WTC11 (cell line): ENCODE data around the gene BRAF. TPM values are rescaled to one million over a fixed set of nuclear protein-coding genes. Genes with fewer than 3 reads are reported as not detected.

Experiments
- ATAC-seq: fragments of 200-7000 bp; cut with Tn5 transposase; 2 replicates; pipeline ENCODE4 v1.10.0; 2021; ENCODE audit warnings: mild to moderate bottlenecking, moderate library complexity
- CTCF ChIA-PET: fragments of 300-600 bp; sonication (Branson Sonifier 250); formaldehyde crosslinking; loops from one replicate; lab custom pipeline; 2021; ENCODE audit warnings: antibody characterized with exemption; lab: Charles Lee
- POLR2A ChIA-PET: fragments of 350-600 bp; sonication (Branson Sonifier 250); formaldehyde crosslinking; loops from one replicate; lab custom pipeline; 2021; ENCODE audit warnings: antibody characterized with exemption; lab: Charles Lee
- DNase-seq: peaks from one replicate; pipeline ENCODE4 v3.0.0; 2021; ENCODE audit warnings: low spot score
- H3K27ac Mint-ChIP-seq: 2 replicates; pipeline ENCODE4 v1.8.0; 2021; ENCODE audit warnings: mixed read lengths
- H3K27me3 Mint-ChIP-seq: 2 replicates; pipeline ENCODE4 v1.8.0; 2021; ENCODE audit warnings: low read depth, mild to moderate bottlenecking, moderate library complexity, mixed read lengths
- H3K36me3 Mint-ChIP-seq: 2 replicates; pipeline ENCODE4 v1.8.0; 2021; ENCODE audit warnings: mixed read lengths
- H3K4me1 Mint-ChIP-seq: 2 replicates; pipeline ENCODE4 v1.8.0; 2022; ENCODE audit warnings: mixed read lengths
- H3K4me3 Mint-ChIP-seq: 2 replicates; pipeline ENCODE4 v1.8.0; 2021; ENCODE audit warnings: mild to moderate bottlenecking, moderate library complexity, mixed read lengths
- H3K9me3 Mint-ChIP-seq: 2 replicates; pipeline ENCODE4 v1.8.0; 2021; ENCODE audit warnings: mixed read lengths
- CREM ChIP-seq: sonication (generic); formaldehyde crosslinking; IDR thresholded peaks from 2 replicates; pipeline ENCODE4 v1.8.1; 2022; ENCODE audit warnings: mild to moderate bottlenecking, missing genetic modification reagents, moderate library complexity
- GRHL2 ChIP-seq: fragments of 250-450 bp; sonication (Bioruptor Pico); IDR thresholded peaks from 2 replicates; pipeline ENCODE4 v1.8.0; 2022; ENCODE audit warnings: mild to moderate bottlenecking, moderate library complexity; ENCODE audit not compliant: insufficient replicate concordance, severe bottlenecking
- IRF2 ChIP-seq: sonication (generic); formaldehyde crosslinking; IDR thresholded peaks from 2 replicates; pipeline ENCODE4 v1.8.0; 2022; ENCODE audit warnings: low read depth, missing genetic modification reagents, borderline replicate concordance
- NFYB ChIP-seq: sonication (generic); formaldehyde crosslinking; conservative IDR thresholded peaks from 2 replicates; pipeline ENCODE4 v1.8.0; 2022; ENCODE audit warnings: low read depth, missing genetic modification reagents
- TCF7 ChIP-seq: sonication (generic); formaldehyde crosslinking; IDR thresholded peaks from 2 replicates; pipeline ENCODE4 v1.8.0; 2022; ENCODE audit warnings: mild to moderate bottlenecking, low read depth, missing genetic modification reagents, moderate library complexity
- TEAD1 ChIP-seq: sonication (generic); formaldehyde crosslinking; IDR thresholded peaks from 2 replicates; pipeline ENCODE4 v1.8.0; 2022; ENCODE audit warnings: mild to moderate bottlenecking, missing genetic modification reagents
- ZBTB21 ChIP-seq: sonication (generic); formaldehyde crosslinking; IDR thresholded peaks from 2 replicates; pipeline ENCODE4 v1.8.1; 2023; ENCODE audit warnings: mild to moderate bottlenecking, missing genetic modification reagents, borderline replicate concordance
- ZNF317 ChIP-seq: sonication (generic); formaldehyde crosslinking; IDR thresholded peaks from 2 replicates; pipeline ENCODE4 v1.8.1; 2023; ENCODE audit warnings: low read depth, mild to moderate bottlenecking, moderate library complexity, missing genetic modification reagents, borderline replicate concordance
- total RNA-seq: library from RNA; stranded (reverse); gene quantifications from 3 replicates; pipeline ENCODE4 v1.2.3, GENCODE V29; 2021
- TF ChIP-seq, protein P1 (sequence below): fragments of 250-450 bp; sonication (Bioruptor Pico); conservative IDR thresholded peaks from 2 replicates; pipeline ENCODE4 v1.9.0; 2021; ENCODE audit warnings: mild to moderate bottlenecking
- TF ChIP-seq, protein P2 (sequence below): sonication (generic); formaldehyde crosslinking; IDR thresholded peaks from 2 replicates; pipeline ENCODE4 v1.8.0; 2022; ENCODE audit warnings: mild to moderate bottlenecking, missing genetic modification reagents
- TF ChIP-seq, protein P3 (sequence below): sonication (generic); formaldehyde crosslinking; conservative IDR thresholded peaks from 2 replicates; pipeline ENCODE4 v1.8.1; 2023; ENCODE audit warnings: mild to moderate bottlenecking, low read depth, missing genetic modification reagents, moderate library complexity
- TF ChIP-seq, protein P4 (sequence below): sonication (generic); formaldehyde crosslinking; IDR thresholded peaks from 2 replicates; pipeline ENCODE4 v1.8.1; 2023; ENCODE audit warnings: mild to moderate bottlenecking, missing genetic modification reagents
- TF ChIP-seq, protein P5 (sequence below): sonication (generic); formaldehyde crosslinking; IDR thresholded peaks from 2 replicates; pipeline ENCODE4 v1.8.1; 2022; ENCODE audit warnings: low read depth, mild to moderate bottlenecking, moderate library complexity, missing genetic modification reagents, borderline replicate concordance
- TF ChIP-seq, protein P6 (sequence below): fragments of 250-450 bp; sonication (Bioruptor Pico); IDR thresholded peaks from 2 replicates; pipeline ENCODE4 v1.9.0; 2021; ENCODE audit warnings: mild to moderate bottlenecking, borderline replicate concordance
- TF ChIP-seq, protein P7 (sequence below): sonication (generic); formaldehyde crosslinking; conservative IDR thresholded peaks from 2 replicates; pipeline ENCODE4 v1.8.1; 2022; ENCODE audit warnings: mild to moderate bottlenecking, missing genetic modification reagents
- TF ChIP-seq, protein P8 (sequence below): sonication (generic); formaldehyde crosslinking; IDR thresholded peaks from 2 replicates; pipeline ENCODE4 v1.8.0; 2022; ENCODE audit warnings: mild to moderate bottlenecking, missing genetic modification reagents

Gene BRAF
- total RNA-seq, 1 experiment from 2014 or later = 29.2 TPM

DNA sequence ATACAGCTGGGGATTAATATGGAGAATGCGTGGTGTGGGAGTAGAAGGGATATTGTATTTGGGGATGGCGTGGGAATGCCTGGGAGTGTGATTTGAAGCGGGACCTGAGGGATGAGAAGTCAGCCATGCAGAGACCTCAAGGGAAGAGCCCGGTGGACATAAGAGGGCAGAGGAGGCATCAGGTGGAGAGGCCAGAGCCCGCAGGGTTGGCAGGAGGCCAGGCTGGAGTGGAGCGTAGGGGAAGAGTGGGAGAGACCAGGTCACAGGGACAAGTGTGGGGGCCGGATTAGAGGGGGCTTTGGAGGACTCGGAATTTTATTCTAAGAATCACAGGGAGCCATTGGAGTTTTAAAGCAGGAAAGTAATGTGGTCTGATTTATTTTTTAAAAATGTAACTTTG, 226.3 kb downstream of the BRAF start (continued):
- TF ChIP-seq, protein P1, sequence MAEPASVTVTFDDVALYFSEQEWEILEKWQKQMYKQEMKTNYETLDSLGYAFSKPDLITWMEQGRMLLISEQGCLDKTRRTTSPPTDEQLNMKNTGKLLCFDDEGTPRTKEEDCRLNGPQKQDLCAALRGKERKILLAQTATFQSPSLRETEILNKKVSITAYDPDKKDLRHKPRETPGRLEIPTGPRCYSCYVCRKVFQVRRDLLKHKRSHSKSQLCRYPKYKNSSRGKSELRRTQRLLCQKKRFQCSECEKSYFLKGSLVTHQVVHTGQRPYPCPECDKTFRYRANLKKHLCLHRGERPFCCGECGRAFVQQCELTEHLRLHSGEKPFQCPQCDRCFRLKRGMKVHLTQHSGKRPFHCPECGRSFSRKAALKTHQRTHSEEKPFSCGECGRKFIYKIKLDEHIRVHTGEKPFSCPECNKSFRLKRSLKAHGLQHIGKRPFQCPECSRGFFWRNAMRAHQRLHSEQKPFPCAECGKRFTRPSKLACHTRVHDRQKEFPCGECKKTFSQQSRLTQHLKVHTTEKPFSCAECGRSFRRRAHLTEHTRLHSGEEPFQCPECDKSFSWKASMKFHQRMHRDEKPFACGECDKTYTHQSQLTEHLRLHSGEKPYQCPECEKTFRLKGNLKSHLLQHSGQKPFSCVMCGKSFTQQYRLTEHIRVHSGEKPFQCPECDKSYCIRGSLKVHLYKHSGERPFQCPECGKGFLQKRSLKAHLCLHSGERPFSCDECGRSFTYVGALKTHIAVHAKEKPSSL (CRISPR knock-in tag) = no peak
- TF ChIP-seq IRF2 (CRISPR knock-in tag) (no peak), CREM (CRISPR knock-in tag) (no peak), NFYB (CRISPR knock-in tag) (no peak), GRHL2 (CRISPR knock-in tag) (no peak)
- TF ChIP-seq, protein P2, sequence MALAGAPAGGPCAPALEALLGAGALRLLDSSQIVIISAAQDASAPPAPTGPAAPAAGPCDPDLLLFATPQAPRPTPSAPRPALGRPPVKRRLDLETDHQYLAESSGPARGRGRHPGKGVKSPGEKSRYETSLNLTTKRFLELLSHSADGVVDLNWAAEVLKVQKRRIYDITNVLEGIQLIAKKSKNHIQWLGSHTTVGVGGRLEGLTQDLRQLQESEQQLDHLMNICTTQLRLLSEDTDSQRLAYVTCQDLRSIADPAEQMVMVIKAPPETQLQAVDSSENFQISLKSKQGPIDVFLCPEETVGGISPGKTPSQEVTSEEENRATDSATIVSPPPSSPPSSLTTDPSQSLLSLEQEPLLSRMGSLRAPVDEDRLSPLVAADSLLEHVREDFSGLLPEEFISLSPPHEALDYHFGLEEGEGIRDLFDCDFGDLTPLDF (CRISPR knock-in tag) = no peak
- TF ChIP-seq, protein P3, sequence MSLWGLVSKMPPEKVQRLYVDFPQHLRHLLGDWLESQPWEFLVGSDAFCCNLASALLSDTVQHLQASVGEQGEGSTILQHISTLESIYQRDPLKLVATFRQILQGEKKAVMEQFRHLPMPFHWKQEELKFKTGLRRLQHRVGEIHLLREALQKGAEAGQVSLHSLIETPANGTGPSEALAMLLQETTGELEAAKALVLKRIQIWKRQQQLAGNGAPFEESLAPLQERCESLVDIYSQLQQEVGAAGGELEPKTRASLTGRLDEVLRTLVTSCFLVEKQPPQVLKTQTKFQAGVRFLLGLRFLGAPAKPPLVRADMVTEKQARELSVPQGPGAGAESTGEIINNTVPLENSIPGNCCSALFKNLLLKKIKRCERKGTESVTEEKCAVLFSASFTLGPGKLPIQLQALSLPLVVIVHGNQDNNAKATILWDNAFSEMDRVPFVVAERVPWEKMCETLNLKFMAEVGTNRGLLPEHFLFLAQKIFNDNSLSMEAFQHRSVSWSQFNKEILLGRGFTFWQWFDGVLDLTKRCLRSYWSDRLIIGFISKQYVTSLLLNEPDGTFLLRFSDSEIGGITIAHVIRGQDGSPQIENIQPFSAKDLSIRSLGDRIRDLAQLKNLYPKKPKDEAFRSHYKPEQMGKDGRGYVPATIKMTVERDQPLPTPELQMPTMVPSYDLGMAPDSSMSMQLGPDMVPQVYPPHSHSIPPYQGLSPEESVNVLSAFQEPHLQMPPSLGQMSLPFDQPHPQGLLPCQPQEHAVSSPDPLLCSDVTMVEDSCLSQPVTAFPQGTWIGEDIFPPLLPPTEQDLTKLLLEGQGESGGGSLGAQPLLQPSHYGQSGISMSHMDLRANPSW (CRISPR knock-in tag) = no peak
- TF ChIP-seq, all 79 proteins: peak for 0

DNA sequence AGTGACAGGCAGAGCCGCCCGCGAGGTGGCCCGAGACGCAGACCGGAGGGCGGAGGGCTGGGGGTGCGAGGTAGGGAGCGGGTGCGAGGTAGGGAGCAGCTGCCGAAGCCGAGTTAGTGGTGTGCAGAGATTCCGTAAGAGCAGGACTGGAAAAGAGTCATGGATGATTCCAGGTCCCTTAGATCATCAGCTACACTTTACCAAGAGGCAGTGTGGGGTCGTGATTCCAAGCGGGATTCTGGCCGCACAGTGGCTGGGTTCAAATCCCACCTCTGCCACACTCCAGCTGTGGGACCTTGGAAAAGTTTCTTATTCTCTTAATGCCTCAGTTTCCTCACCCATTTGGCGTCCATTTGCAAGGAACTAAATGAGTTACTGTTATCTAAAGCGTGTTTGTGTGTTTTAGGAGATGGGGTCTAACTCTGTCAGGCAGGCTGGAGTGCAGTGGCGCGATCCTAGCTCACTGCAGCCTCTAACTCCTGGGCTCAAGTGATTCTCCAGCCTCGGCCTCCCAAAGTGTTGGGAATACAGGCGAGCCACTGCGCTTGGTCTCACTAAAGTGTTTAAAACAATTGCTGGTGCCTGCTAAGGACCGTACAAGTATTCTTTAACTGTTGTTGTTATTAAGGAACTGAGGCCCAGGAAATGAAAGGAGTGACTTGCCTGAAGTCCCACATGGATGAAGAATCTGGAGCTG, 227.1 kb downstream of the BRAF start:
- ChIA-PET CTCF (no interaction called here), POLR2A (no interaction called here)
- Mint-ChIP-seq H3K9me3 (no peaks in the 10 kb centered on the region), H3K27me3 (no peaks in the 10 kb centered on the region), H3K4me3 (peak overlapping the region; percentile 90), H3K4me1 (peaks cover 20% of the 10 kb centered on the region), H3K27ac (0 out of 2 replicates have a peak overlapping the region, but pooled peaks have one; percentile 53), H3K36me3 (peaks cover under 1% of the 10 kb centered on the region; the same call in 1 of the 2 replicates)
- ATAC-seq = no peak
- DNase-seq = no peak
- TF ChIP-seq, protein P4, sequence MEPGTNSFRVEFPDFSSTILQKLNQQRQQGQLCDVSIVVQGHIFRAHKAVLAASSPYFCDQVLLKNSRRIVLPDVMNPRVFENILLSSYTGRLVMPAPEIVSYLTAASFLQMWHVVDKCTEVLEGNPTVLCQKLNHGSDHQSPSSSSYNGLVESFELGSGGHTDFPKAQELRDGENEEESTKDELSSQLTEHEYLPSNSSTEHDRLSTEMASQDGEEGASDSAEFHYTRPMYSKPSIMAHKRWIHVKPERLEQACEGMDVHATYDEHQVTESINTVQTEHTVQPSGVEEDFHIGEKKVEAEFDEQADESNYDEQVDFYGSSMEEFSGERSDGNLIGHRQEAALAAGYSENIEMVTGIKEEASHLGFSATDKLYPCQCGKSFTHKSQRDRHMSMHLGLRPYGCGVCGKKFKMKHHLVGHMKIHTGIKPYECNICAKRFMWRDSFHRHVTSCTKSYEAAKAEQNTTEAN (CRISPR knock-in tag) = no peak
- TF ChIP-seq ZBTB21 (no peak), TCF7 (CRISPR knock-in tag) (no peak), TEAD1 (0 out of 2 replicates have a peak, but pooled peaks have one; percentile 58), ZNF317 (CRISPR knock-in tag) (no peak)
- TF ChIP-seq, protein P5, sequence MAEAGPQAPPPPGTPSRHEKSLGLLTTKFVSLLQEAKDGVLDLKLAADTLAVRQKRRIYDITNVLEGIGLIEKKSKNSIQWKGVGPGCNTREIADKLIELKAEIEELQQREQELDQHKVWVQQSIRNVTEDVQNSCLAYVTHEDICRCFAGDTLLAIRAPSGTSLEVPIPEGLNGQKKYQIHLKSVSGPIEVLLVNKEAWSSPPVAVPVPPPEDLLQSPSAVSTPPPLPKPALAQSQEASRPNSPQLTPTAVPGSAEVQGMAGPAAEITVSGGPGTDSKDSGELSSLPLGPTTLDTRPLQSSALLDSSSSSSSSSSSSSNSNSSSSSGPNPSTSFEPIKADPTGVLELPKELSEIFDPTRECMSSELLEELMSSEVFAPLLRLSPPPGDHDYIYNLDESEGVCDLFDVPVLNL (CRISPR knock-in tag) = no peak
- TF ChIP-seq, protein P6, sequence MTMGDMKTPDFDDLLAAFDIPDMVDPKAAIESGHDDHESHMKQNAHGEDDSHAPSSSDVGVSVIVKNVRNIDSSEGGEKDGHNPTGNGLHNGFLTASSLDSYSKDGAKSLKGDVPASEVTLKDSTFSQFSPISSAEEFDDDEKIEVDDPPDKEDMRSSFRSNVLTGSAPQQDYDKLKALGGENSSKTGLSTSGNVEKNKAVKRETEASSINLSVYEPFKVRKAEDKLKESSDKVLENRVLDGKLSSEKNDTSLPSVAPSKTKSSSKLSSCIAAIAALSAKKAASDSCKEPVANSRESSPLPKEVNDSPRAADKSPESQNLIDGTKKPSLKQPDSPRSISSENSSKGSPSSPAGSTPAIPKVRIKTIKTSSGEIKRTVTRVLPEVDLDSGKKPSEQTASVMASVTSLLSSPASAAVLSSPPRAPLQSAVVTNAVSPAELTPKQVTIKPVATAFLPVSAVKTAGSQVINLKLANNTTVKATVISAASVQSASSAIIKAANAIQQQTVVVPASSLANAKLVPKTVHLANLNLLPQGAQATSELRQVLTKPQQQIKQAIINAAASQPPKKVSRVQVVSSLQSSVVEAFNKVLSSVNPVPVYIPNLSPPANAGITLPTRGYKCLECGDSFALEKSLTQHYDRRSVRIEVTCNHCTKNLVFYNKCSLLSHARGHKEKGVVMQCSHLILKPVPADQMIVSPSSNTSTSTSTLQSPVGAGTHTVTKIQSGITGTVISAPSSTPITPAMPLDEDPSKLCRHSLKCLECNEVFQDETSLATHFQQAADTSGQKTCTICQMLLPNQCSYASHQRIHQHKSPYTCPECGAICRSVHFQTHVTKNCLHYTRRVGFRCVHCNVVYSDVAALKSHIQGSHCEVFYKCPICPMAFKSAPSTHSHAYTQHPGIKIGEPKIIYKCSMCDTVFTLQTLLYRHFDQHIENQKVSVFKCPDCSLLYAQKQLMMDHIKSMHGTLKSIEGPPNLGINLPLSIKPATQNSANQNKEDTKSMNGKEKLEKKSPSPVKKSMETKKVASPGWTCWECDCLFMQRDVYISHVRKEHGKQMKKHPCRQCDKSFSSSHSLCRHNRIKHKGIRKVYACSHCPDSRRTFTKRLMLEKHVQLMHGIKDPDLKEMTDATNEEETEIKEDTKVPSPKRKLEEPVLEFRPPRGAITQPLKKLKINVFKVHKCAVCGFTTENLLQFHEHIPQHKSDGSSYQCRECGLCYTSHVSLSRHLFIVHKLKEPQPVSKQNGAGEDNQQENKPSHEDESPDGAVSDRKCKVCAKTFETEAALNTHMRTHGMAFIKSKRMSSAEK (CRISPR knock-in tag) = no peak
- TF ChIP-seq, protein P7, sequence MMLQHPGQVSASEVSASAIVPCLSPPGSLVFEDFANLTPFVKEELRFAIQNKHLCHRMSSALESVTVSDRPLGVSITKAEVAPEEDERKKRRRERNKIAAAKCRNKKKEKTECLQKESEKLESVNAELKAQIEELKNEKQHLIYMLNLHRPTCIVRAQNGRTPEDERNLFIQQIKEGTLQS (CRISPR knock-in tag) = no peak
- TF ChIP-seq, protein P8, sequence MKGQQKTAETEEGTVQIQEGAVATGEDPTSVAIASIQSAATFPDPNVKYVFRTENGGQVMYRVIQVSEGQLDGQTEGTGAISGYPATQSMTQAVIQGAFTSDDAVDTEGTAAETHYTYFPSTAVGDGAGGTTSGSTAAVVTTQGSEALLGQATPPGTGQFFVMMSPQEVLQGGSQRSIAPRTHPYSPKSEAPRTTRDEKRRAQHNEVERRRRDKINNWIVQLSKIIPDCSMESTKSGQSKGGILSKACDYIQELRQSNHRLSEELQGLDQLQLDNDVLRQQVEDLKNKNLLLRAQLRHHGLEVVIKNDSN (CRISPR knock-in tag) = 0 out of 2 replicates have a peak, but pooled peaks have one; percentile 1
